ENCODE data around the gene BDH1.

DNA sequence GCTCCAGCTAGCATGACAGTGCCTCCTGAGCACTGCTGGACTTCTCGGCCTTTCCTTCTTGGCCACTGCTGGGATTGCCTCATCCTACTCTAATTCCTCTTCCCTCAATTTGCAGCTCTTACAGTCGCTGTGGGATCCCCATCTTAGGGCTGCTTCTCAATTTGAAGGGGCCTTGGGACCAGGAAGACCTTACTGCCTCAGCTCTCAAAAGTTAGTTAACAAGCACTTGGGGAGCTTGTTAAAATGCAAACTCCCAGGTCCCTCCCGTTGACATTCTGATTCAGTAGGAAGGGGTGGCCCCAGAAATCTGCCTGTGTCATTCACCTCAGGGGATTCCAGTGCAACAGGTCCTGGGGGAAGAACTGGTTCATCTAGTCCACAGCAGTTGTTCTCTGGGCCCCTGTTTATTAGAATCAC lies 14.8 kb downstream of the BDH1 start:
- TF ChIP-seq, protein P1, sequence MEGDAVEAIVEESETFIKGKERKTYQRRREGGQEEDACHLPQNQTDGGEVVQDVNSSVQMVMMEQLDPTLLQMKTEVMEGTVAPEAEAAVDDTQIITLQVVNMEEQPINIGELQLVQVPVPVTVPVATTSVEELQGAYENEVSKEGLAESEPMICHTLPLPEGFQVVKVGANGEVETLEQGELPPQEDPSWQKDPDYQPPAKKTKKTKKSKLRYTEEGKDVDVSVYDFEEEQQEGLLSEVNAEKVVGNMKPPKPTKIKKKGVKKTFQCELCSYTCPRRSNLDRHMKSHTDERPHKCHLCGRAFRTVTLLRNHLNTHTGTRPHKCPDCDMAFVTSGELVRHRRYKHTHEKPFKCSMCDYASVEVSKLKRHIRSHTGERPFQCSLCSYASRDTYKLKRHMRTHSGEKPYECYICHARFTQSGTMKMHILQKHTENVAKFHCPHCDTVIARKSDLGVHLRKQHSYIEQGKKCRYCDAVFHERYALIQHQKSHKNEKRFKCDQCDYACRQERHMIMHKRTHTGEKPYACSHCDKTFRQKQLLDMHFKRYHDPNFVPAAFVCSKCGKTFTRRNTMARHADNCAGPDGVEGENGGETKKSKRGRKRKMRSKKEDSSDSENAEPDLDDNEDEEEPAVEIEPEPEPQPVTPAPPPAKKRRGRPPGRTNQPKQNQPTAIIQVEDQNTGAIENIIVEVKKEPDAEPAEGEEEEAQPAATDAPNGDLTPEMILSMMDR (IDR thresholded peaks at IDR 0.05; ENCODE audit: low read length): no peak
- no peak for TF ChIP-seq EZH2 (optimal IDR thresholded peaks at IDR 0.05; ENCODE audit: low read depth, low read length)

All from MM.1S (cell line).